HG03460 (cell line): ENCODE data around the gene ASCL4.

ENCODE experiments used
- ATAC-seq: cut with Tn5 transposase; IDR thresholded peaks from one replicate; pipeline ENCODE4 v1.9.1; 2021; ENCODE audit not compliant: unreplicated experiment

The ASCL4 gene

DNA sequence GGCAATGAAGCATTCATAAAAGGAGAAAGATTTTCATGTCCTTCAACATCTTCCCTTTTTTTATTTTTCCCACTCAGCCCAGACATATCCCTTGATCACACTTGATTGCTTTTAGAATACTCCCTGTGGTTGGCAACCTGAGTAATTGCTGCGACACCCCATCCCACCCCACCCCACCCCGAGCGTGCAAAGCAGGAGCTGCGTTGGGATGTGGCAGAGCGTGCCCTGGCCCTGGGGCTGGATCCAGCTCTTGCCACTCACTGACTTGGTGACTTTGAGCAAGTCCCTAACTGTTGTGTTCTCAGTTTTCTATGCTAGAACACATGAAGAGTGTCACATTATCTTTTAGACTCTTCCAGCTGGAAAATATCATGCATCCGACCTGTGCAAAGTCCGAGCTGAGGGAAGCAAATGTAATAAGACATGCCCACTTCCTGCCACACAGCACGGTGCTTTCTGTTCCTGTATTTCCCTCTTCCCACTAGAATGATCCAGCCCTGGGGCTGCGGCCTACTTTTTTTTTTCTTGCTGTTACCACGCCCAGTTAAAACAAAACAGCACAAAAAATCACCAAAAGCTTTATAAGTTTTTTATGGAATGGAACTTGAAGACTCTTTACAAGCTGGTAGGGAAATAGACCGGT, 4.0 kb downstream of the ASCL4 start:
- no peak for ATAC-seq

- ATAC-seq = peak; percentile 72
Observed at GRCh38 chr12:107779077-107779831, 4.8 kb downstream of the ASCL4 start.

DNA sequence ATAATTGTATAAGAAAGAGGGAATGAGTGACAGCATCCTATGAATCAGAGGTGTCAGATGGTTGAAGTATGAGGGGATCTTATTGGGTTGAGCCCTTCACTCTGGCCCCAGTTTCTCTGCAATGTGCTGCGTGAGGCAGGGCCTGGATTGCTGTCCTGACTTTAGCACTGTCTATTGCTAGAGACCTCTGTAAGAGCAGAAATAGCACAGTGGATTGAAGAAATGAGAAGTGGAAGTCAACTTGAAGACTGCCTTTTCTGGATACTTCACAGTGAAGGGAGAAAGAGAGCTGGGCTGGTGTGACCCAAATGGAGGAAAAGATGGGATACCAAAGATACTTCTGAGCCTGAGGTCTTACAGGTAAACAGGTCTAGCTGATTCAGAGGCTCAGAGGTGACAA, 5.8 kb downstream of the ASCL4 start:
- ATAC-seq = no peak

DNA sequence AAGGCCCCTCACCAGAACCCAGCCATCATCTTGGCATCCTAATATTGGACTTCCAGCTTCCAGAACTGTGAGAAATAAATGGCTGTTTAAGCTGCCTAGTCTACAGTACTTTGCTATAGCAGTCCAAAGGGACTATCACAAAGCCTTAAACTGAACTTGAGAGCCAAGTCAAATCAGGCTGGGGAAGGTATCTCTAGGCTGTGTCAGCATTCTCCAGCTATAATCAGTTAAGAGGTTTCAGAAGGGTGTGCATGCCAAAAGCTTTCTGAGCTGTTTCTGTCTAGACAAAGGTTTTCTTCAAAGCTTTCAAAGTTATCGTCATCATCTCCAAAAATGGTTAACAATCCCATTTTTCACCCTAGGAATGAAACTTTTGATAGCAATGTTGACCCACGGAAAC, 7.6 kb downstream of the ASCL4 start:
- ATAC-seq = no peak

DNA sequence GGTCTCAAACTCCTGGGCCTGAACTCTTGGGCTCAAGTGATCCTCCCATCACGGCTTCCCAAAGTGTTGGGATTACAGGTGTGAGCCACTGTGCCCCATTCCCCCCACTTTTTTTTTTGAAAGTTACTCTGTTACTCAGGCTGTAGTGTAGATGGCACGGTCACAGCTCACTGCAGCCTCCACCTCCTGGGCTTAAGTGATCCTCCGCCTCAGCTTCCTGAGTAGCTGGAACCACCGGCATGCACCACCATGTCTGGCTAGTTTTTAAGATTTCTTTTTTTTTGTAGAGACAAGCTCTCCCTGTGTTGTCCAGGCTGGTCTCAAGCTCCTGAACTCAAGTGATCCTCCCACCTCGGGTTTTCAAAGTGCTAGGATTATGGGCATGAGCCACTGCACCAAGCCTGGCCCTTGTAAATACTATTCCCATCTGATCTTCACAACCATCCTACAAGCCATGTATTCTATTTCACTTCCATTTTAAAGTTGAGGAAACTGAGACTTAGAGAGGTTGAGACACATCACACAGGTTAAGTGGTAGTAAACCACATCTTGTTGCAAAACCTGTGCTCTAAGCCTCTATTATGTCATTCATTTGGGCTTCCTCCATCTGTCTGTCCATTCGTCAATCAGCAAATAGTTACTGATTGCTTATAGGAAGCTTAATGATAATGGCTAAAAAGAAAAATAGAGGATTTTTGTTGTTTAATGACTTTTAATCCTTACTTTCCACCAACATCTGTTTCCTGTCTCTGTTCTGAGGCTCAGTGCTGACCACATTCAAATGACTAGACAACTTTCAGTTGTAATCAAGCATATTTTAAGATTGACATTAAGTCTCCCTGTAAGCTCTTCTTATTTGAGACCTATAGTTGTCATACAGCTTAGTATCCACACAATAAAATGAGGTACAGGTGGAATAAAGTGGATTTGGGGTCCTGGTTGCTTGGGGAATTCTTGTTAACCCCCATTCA, 9.2 kb downstream of the ASCL4 start:
- peak; percentile 64 for ATAC-seq

- no peak for ATAC-seq
Observed at GRCh38 chr12:107788281-107788680, 13.8 kb downstream of the ASCL4 start.

DNA sequence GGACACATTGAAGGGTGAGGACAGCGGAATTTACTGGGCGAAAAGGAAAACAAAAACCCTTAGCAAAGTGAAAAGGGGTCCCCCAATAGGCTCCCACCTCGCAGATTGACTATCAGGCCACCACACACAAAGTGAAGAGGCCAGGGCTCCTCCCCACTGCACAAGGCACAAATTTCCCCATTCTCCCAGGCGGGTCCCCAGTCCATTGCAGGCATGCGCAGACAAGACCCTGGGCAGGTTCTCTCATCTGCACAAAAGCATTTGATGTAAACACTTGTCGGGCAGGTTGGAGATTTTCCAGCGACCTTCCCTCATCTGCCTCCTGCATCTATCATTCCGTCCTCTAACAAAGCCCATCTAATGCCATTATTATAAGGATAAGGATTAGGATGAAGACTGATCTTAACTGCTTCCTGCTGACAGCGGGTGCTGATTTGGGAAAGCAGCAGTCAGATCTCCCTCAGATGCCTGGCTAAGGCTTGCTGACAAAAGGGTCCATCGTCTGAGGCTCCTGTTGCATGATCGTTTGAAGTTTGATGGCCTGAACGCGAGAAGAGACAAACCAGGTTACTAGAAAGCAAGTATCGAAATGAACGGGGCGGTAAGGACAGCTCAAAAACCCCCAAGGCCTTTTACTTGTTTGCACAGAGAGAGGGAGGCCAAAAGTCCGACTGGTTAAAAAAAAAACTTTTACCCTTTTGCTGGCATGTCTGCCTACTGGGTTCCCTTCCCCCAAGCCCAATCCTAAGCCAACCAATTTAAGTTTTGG, 14.4 kb downstream of the ASCL4 start:
- no peak for ATAC-seq

GRCh38 chr12:107791465-107792089, 17.1 kb downstream of the ASCL4 start:
- ATAC-seq = no peak

GRCh38 chr12:107794451-107794850, 19.9 kb downstream of the ASCL4 start:
- ATAC-seq = no peak

GRCh38 chr12:107798580-107798979, 24.1 kb downstream of the ASCL4 start:
- ATAC-seq = no peak

GRCh38 chr12:107801150-107801549, 26.6 kb downstream of the ASCL4 start:
- no peak for ATAC-seq

DNA sequence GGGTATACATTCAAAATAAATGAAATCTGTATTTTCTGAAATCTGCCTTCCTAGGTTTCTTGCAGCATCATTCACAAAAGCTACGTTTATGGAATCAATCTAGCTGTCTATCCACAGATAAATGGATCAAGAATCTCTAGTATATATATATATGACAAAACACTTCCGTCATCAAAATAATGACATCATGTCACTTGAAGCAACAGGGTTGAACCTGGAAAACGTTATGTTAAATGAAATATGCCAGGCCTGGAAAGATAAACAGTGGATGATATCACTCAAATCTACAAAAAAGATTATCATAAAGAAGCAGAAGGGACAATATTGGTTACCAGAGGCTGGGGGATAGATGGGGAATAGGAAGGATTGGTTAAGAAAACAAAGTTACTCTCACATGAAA, 28.6 kb downstream of the ASCL4 start:
- ATAC-seq = no peak

DNA sequence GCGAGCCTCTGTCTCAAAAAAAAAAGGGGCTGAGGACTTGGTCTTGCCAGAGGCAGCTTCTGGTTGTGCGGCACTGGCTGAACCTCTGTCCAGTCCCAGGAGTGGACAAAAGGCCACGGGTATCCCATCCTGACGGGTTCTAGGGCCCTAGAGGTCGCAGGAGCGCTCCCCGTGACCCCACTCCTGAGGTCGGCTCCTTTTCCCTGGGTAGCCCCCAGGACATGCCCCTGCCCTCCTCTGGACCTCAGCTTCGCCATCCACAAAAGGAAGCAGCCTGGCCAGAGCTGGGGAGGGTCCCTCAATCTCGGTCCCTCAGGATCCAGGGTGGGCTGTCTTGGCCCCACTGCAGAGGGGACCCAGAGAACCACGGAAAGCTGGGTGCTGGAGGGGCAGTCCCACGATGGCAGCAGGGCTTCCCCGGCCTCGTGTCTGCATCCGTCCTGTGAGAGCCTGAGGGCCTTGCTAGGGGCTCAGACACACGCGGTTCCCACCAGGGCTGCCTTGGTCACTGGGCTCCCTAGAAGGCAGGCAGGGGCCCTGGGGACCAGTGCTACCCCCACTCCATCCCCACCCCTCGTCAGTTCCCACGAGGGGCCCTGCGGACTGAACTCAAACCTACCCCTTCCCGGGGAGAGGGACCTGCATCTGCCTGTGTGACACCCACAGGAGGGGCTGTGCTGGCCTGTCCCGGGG, 31.1 kb downstream of the ASCL4 start:
- no peak for ATAC-seq

DNA sequence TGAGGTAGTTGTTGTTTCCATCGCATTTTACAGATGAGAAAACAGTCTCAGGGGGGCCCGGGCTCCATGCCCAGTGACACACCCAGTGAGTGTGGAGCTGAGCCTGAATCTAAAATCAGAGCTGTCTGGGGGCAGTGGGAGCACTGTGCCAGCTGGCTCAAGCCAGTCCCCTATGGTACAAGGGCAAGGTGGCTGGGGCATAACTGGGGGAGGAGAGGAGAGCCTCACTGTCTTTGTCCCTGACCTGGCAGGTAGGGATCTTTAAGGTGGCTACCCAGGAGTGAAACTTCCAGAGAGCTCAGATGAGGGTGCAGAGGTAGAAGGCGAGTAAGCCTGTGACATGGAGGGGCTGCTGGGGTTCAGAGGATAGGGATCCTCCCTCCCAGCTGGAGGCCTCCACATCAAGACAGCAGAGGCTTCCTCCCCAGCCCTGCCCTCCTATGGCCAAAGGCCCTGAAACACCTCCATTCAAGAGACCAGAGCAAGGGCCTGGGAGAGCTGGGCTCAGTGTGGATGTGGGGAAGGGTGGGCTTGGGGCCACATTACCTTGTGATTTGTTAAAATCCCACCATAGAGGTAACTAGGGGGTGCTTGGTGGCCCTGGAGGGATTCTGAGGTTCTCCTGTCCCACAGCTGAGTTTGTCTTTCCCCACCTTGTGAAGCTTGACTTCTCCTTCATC, 33.1 kb downstream of the ASCL4 start:
- ATAC-seq = no peak

- ATAC-seq = no peak
Observed at GRCh38 chr12:107817250-107817649, 42.7 kb downstream of the ASCL4 start.

- no peak for ATAC-seq
Observed at GRCh38 chr12:107818984-107819383, 44.5 kb downstream of the ASCL4 start.

GRCh38 chr12:107822356-107822755, 47.9 kb downstream of the ASCL4 start:
- no peak for ATAC-seq
